ENCODE results near the gene TUFT1. TPM values are rescaled to one million over a fixed set of nuclear protein-coding genes. Genes with fewer than 3 reads are reported as not detected.

Gene TUFT1
- total RNA-seq, 4 donors from 2014 or later = 18.1 to 41.8 (median 32.8) TPM

GRCh38 chr1:151611832-151612500, 71.9 kb downstream of the TUFT1 start, which contains the start of gene SNX27:
SNX27 (plus strand) TSS chr1:151612050; CDS start chr1:151612202, 152 bp downstream.
- peak within 1 kb of the TSS; percentile 89 to 98 (median 92) for H3K27ac ChIP-seq
- peak; percentile 69 for DNase-seq
- H3K27me3 ChIP-seq = no peaks in the 10 kb centered on the region
- no peaks in the 10 kb centered on the region for H3K9me3 ChIP-seq
- TF ChIP-seq POLR2A (IDR thresholded peaks at IDR 0.05) (peak in 2 of 4 donors; percentile 50 to 77), CTCF (IDR thresholded peaks at IDR 0.05) (no peak)
- 0 to 3% methylated on average over 5 to 39 of the region's 79 CpGs for WGBS, 2 donors
- intact Hi-C loops (cut with DNase I) = no loop called here
- peaks cover 0 to 7% (median 0%) of the 10 kb centered on the region in 3 donors for H3K36me3 ChIP-seq
- peak within 1 kb of the TSS; percentile 88 to 94 (median 90) for H3K4me3 ChIP-seq
- H3K4me1 ChIP-seq = peaks cover 21 to 66% (median 44%) of the 10 kb centered on the region in 3 donors

- Histone ChIP-seq H3K4me3 (peak overlapping the region; percentile 88 to 94 (median 90)), H3K4me1 (peaks cover 18 to 66% (median 45%) of the 10 kb centered on the region in 3 donors), H3K27me3 (no peaks in the 10 kb centered on the region), H3K27ac (peak overlapping the region; percentile 89 to 98 (median 92)), H3K9me3 (no peaks in the 10 kb centered on the region), H3K36me3 (peaks cover 0 to 7% (median 0%) of the 10 kb centered on the region in 3 donors)
- TF ChIP-seq POLR2A (IDR thresholded peaks at IDR 0.05) (no peak), CTCF (IDR thresholded peaks at IDR 0.05) (no peak)
- DNase-seq = no peak
- 1 to 3% methylated on average over 22 to 30 of the region's 44 CpGs for WGBS, 2 donors
- intact Hi-C loops (cut with DNase I) = no loop called here
Observed at GRCh38 chr1:151612501-151613281, 72.6 kb downstream of the TUFT1 start.

GRCh38 chr1:151613282-151613780, 73.2 kb downstream of the TUFT1 start:
- peaks cover 18 to 62% (median 44%) of the 10 kb centered on the region in 3 donors for H3K4me1 ChIP-seq

GRCh38 chr1:151615711-151616504, 75.8 kb downstream of the TUFT1 start:
- intact Hi-C loops (cut with DNase I) = no loop called here
- H3K9me3 ChIP-seq = no peaks in the 10 kb centered on the region
- peaks cover 0 to 7% (median 0%) of the 10 kb centered on the region in 3 donors for H3K36me3 ChIP-seq
- H3K27ac ChIP-seq = no peak overlapping the region
- TF ChIP-seq POLR2A (IDR thresholded peaks at IDR 0.05) (no peak), CTCF (IDR thresholded peaks at IDR 0.05) (no peak)
- H3K27me3 ChIP-seq = no peaks in the 10 kb centered on the region
- WGBS, 2 donors = 46 to 58% methylated on average over 4 of the region's 4 CpGs
- DNase-seq = no peak
- H3K4me1 ChIP-seq = peaks cover 18 to 76% (median 56%) of the 10 kb centered on the region in 3 donors
- no peak overlapping the region for H3K4me3 ChIP-seq

More at GRCh38 chr1:151613282-151613780, 73.2 kb downstream of the TUFT1 start:
- Histone ChIP-seq H3K27me3 (no peaks in the 10 kb centered on the region), H3K36me3 (peaks cover 0 to 7% (median 0%) of the 10 kb centered on the region in 3 donors), H3K9me3 (no peaks in the 10 kb centered on the region), H3K4me3 (peak overlapping the region; percentile 88 to 94 (median 90)), H3K27ac (peak overlapping the region in 3 of 4 donors; percentile 89 to 98 (median 92))
- TF ChIP-seq POLR2A (IDR thresholded peaks at IDR 0.05) = no peak
- TF ChIP-seq CTCF (IDR thresholded peaks at IDR 0.05) = no peak
- intact Hi-C loops (cut with DNase I) = no loop called here
- no peak for DNase-seq
- 45 to 58% methylated on average over 9 of the region's 9 CpGs for WGBS, 2 donors
